Daoy (cell line): ENCODE measurements around the gene PRRC2B. TPM values are rescaled to one million over a fixed set of nuclear protein-coding genes. Genes with fewer than 3 reads are reported as not detected.
"Not testable (repeated sequence)": the region's sequence is repeated elsewhere in the genome, so short reads cannot be mapped to it uniquely, and the experiment has no call there.

ENCODE experiments used
- DNase-seq: peaks from one replicate; pipeline ENCODE4 v3.0.0-alpha.2; 2015; ENCODE audit warnings: low read depth
- total RNA-seq: library from RNA; depleted of rRNA; stranded (reverse); fragments of >200 nt; shearing (Covaris generic); gene quantifications from 2 replicates; pipeline ENCODE4 v1.2.3, GENCODE V29; 2014

The PRRC2B gene
- total RNA-seq, 1 experiment from 2014 or later: 54.0 TPM

DNA sequence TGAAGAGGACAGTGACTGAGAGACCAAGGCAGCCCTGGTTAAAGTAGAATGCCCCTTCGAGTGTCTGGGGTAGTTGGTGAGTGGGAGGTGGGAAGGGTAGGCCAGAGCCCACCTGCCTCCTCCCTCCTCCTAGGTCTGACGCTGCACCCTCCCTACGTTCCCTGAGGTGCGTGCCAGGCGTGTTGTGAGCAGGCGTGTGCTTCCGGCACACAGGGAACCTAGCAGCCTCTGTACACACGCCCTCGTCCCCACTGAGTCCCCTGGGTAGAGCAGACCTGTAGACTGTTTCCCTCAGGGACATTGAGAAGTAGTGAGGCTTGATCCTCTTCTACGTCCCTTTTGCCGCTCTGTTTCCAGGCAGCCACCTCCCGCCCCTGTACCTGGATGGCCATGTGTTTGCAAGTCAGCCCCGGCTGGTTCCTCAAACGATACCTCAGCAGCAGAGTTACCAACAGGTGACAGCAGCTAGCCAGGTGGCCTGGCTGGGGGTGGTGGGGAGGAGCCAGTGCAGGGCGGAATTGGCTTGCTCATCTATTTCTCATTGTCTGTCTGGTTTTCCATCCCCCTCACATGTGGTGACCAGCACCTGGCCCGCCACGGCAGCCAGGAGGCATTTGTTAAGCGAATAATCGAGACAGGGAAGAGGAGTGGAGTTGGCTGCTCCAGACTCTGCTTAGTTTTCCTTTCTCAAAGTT lies 92.0 kb downstream of the PRRC2B start:
- DNase-seq: no peak

DNA sequence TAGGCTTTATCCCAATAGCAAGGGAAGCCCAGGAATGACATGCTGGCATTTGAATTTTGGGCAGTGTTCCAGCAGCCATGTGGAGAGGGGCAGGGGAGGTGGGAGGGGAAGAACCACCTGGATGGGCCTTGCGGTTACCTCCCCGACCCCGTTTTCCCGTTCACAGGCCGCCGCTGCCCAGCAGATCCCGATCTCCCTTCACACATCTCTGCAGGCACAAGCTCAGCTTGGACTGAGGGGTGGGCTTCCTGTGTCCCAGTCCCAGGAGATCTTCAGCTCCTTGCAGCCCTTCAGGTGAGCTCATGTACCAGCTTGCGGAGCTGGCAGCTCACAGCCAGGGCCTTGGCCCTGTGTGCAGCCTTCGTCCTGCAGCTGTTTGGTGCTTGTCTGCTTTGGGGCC lies 93.1 kb downstream of the PRRC2B start:
- no peak for DNase-seq

DNA sequence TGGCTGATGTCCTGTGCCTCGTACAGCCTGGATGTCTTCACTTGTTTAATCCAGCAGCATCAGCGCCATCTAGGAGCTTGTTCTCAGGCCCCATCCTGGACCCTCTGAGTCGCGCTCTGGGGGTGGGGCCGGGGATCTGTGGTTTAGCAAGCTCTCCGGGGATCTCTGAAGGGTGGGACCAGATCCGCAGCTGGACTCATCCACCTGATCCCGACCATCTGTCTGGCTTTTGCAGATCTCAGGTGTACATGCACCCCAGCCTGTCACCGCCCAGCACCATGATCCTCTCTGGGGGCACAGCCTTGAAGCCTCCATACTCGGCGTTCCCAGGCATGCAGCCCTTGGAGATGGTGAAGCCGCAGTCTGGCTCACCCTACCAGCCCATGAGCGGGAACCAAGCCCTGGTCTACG lies 93.7 kb downstream of the PRRC2B start:
- DNase-seq: no peak

DNA sequence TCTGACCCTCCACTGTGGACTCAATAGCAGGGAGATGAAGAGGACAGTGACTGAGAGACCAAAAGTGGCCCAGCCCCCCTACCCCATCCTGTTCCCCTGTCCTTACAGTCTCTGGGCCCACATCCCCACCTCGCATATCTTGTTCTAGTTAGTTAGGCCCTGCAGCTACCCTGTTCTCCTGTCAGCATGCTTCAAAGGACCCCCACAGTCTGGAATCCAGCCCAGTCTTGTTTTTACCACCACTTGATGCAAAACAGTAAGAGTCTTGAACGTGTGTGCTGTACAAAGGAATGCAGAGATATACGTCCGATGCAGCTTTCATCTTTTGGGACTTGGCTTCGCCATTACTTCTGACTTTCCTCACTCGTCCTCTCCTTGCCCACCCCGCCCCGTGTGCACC lies 96.6 kb downstream of the PRRC2B start:
- DNase-seq: no peak

GRCh38 chr9:131491001-131491710 lies 97.3 kb downstream of the PRRC2B start:
- no peak for DNase-seq

DNA sequence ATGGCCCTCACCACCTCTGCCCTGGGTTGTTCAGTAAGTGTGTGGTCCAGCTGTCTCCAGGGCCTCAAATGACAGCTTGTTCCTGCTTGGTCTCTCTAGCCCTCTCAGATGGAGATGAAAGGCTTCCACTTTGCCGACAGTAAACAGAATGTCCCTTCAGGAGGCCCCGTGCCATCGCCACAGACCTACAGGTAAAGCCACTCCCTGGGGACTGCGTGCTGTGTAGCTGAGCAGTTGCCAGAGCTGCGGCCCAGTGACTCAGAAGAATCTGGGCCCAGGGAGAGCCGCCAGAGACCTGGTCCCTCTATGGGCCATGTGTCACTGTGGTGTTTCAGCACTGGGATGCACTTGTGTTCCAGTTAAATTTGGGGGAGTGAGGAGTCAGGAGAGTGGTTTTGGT lies 98.2 kb downstream of the PRRC2B start:
- DNase-seq: no peak

GRCh38 chr9:131494296-131494870 lies 100.5 kb downstream of the PRRC2B start:
- DNase-seq: no peak

- no peak for DNase-seq
Measured at GRCh38 chr9:131495785-131496184, 101.9 kb downstream of the PRRC2B start.

DNA sequence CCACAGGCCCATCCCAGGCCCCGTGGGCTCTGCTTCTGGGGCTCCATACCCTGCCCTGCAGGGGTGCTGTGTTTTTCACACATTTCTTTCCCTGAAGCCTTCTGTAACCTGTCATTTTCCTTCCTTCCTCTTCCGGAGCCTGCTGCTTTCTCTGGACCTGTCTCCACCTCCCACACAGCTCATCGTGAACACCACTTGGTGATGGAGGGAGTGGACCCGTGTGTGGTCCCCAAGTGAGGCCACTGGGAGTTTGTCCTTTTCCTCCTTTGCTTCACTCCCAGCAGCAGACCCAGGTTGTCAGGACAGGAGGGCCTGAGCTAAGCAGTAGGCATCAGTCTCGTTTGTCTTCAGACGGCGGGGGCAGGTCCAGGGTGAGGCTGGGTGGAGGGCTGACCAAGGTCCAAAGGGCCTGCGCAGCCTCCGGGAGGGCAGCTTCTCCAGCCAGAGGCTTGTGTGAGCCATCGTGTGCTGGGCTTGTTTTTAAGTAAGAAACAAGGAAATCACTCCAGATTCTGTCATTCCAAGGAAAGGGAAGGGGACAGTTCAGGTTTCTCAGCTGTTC lies 103.0 kb downstream of the PRRC2B start:
- DNase-seq: no peak

DNA sequence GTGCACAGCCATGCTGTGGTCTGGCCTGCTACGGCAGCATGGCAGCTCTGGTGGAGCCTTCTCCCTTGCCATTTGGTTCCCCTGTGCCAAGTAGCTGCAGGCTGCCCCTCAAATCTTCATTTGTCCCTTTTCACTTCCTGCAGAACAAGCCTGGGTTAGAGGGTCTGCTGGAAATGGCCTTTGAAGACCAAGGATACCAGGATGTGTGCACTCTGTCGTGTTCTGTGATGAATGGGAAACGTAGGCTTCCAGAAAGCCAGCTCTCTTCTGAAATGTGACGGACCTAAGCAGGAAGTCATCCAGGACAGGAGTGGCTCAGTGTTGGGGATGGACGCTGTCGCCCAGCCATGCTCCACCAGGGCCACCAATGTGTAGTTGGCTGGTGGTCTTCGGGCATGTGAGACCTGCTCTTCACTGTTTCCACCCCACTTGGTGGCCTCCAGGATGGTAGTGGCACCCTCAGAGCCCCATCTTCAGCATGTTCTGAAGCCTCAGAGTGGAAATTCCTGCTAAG lies 105.4 kb downstream of the PRRC2B start:
- no peak for DNase-seq

- DNase-seq: no peak
Measured at GRCh38 chr9:131500377-131500776, 106.5 kb downstream of the PRRC2B start.

- DNase-seq: peak; percentile 86
Measured at GRCh38 chr9:131500939-131501541, 107.2 kb downstream of the PRRC2B start.

DNA sequence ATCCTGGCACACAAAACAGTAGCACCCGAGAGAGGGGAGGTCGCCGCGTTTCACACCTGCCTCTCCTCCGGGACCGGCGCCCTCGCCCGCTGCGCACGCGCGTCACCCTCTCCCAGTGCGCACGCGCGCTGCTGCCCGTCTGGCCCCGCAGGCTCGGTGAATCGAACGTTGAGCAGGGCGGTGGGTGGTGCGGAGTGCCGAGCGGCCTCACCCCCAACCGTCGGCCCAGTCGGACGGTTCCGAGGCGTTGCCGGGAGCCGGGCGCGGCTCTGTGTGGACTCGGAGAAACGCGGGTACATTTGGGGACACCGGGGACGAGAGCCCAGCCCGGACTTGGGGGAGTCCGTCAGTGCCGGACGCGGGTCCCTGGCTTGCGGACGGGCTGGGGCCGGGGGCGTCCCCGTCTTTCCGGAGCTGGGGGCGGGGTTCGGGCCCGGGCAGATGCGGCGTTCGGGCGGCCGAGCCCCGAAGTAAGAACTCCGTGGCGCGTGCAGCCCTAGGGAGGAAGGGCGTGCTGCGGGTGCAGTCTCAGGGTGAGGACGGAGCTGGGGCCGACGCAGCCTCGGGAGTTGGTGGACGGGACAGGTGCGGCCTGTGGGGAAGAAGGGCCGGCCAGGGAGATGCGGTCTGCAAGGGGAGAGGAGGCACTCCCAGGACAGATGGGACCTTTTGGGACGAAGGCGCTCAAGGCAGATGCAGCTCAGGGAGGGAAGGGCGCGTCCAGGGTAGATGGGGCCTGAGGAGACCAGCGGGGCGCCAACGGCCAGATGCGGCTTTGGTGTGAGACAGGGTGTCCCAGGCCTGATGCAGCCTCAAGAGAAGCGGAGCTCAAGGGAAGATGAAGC lies 109.1 kb downstream of the PRRC2B start, which contains the start of gene POMT1:
Gene POMT1, plus strand, starts transcription at position 138 of the 845 bp plus-strand sequence. CDS start 1,301 bp downstream, outside the sequence.
- DNase-seq: peak; percentile 97

GRCh38 chr9:131503626-131504465 lies 110.0 kb downstream of the PRRC2B start:
- DNase-seq: peak; percentile 63

DNA sequence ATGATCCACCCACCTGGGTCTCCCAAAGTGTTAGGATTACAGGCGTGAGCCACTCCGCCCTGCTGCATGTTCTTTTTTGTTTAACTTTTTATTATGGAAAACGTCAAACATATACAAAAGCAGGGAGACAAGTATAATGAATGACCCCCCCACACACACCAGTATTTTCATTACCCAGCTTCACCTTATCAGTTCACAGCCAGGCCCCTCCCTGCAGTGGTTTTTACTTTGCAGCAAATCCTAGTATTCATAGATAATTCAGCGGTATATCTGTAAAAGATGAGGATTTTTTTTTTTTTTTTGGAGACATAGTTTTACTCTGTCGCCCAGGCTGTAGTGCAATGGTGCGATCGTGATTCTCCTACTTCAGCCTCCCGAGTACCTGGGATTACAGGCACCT lies 111.1 kb downstream of the PRRC2B start:
- no peak for DNase-seq

- no peak for DNase-seq
Measured at GRCh38 chr9:131511416-131511815, 117.5 kb downstream of the PRRC2B start.

GRCh38 chr9:131511880-131512279 lies 118.0 kb downstream of the PRRC2B start:
- no peak for DNase-seq

DNA sequence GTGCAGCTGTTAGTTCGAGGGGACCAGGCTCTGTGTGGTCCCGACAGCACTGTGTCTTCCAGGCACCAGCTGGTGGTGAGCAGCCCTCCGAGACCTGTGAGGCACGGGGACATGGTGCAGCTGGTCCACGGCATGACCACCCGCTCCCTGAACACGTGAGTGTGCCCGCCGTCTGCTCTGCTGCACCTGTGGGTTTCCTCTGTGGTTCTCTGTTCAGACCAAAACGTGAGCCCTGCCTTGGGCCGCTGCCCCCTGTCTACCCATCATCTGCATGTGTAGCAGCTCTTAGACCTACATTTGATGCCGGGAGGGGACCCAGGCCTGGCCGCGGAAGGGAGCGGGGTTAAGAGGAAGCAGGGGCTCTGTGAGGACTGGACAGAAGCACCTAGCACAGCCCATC lies 119.3 kb downstream of the PRRC2B start:
- DNase-seq: no peak

DNA sequence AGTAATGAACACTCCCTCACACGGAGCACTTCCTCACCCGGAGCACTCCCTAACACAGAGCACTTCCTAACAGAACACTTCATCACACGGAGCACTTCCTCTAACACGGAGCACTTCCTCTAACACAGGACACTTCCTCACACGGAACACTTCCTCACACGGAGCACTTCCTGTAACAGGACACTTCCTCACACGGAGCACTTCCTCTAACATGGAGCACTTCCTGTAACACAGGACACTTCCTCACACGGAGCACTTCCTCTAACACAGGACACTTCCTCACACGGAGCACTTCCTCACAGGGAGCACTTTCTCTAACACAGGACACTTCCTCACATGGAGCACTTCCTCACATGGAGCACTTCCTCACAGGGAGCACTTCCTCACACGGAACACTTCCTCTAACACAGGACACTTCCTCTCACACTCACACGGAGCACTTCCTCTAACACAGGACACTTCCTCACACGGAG lies 121.7 kb downstream of the PRRC2B start:
- not testable (repeated sequence) for DNase-seq

DNA sequence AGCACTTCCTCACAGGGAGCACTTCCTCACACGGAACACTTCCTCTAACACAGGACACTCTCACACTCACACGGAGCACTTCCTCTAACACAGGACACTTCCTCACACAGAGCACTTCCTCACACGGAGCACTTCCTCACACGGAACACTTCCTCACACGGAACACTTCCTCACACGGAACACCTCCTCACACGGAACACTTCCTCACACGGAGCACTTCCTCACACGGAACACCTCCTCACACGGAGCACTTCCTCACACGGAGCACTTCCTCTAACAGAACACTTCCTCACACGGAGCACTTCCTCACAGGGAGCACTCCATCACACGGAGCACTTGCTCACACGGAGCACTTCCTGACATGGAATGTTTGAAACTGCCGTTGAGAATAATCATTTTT lies 122.2 kb downstream of the PRRC2B start:
- DNase-seq: no peak
